ENCODE measurements around the gene PRKCH.

Gene PRKCH

GRCh38 chr14:61552241-61552640, 230.9 kb downstream of the PRKCH start:
- no peak for TF ChIP-seq CTCF (IDR thresholded peaks at IDR 0.05; ENCODE audit: low read depth, low read length)
- no peak for DNase-seq (ENCODE audit: extremely low read depth, low read depth)

- DNase-seq (ENCODE audit: extremely low read depth, low read depth), result peak; percentile 99
- no peak for TF ChIP-seq CTCF (IDR thresholded peaks at IDR 0.05; ENCODE audit: low read depth, low read length)
Measured at GRCh38 chr14:61553730-61554641, 232.6 kb downstream of the PRKCH start.

GRCh38 chr14:61555056-61555838, 233.9 kb downstream of the PRKCH start:
- no peak for TF ChIP-seq CTCF (IDR thresholded peaks at IDR 0.05; ENCODE audit: low read depth, low read length)
- no peak for DNase-seq (ENCODE audit: extremely low read depth, low read depth)

- TF ChIP-seq CTCF (IDR thresholded peaks at IDR 0.05; ENCODE audit: low read depth, low read length), result no peak
- no peak for DNase-seq (ENCODE audit: extremely low read depth, low read depth)
Measured at GRCh38 chr14:61556455-61556854, 235.1 kb downstream of the PRKCH start.

- TF ChIP-seq CTCF (IDR thresholded peaks at IDR 0.05; ENCODE audit: low read depth, low read length), result no peak
- no peak for DNase-seq (ENCODE audit: extremely low read depth, low read depth)
Measured at GRCh38 chr14:61557262-61557661, 235.9 kb downstream of the PRKCH start.

GRCh38 chr14:61557854-61558253, 236.5 kb downstream of the PRKCH start:
- no peak for DNase-seq (ENCODE audit: extremely low read depth, low read depth)
- TF ChIP-seq CTCF (IDR thresholded peaks at IDR 0.05; ENCODE audit: low read depth, low read length), result no peak

GRCh38 chr14:61558271-61558670, 236.9 kb downstream of the PRKCH start:
- no peak for DNase-seq (ENCODE audit: extremely low read depth, low read depth)
- no peak for TF ChIP-seq CTCF (IDR thresholded peaks at IDR 0.05; ENCODE audit: low read depth, low read length)

Data from AG09319 (cell line).